ENCODE measurements around the gene STAG3. TPM values are rescaled to one million over a fixed set of nuclear protein-coding genes. Genes with fewer than 3 reads are reported as not detected.

STAG3 gene
- total RNA-seq, 2 experiments from 2014 or later = 8.1 to 20.2 TPM

Small RNA genes lying within 50 kb of the gene (microRNA-seq; reads per million reads assigned to microRNA genes)
- gene MIR4658 = not detected

Other genes starting within 250 kb of the STAG3 start
- gene GJC3, start 248.3 kb upstream of the STAG3 start, total RNA-seq = not detected
- not detected for gene AZGP1, start 201.9 kb upstream of the STAG3 start, total RNA-seq
- 10 to 100 TPM; 55.5 to 58.6 TPM for gene ZKSCAN1, start 162.3 kb upstream of the STAG3 start, total RNA-seq
- gene ZSCAN21, start 128.1 kb upstream of the STAG3 start, total RNA-seq = 1 to 10 TPM; 5.6 to 7.9 TPM
- 10 to 100 TPM; 21.2 to 24.1 TPM for gene ZNF3, start 96.2 kb upstream of the STAG3 start, total RNA-seq
- 10 to 100 TPM; 81.2 to 90.8 TPM for gene COPS6, start 88.9 kb upstream of the STAG3 start, total RNA-seq
- gene MCM7, start 76.5 kb upstream of the STAG3 start, total RNA-seq = 100 to 1,000 TPM; 405 to 409 TPM
- 10 to 100 TPM in 1 of 2 experiments, 1 to 10 TPM in 1; 9.9 to 10.6 TPM for gene AP4M1, start 76.3 kb upstream of the STAG3 start, total RNA-seq
- 10 to 100 TPM; 70.4 to 71.4 TPM for gene TAF6, start 58.6 kb upstream of the STAG3 start, total RNA-seq
- 10 to 100 TPM; 27.3 to 28.0 TPM for gene CNPY4, start 58.3 kb upstream of the STAG3 start, total RNA-seq
- gene MBLAC1, start 51.0 kb upstream of the STAG3 start, total RNA-seq = 1 to 10 TPM; 5.6 to 7.5 TPM
- 100 to 1,000 TPM; 119 to 151 TPM for gene LAMTOR4, start 29.0 kb upstream of the STAG3 start, total RNA-seq
- 10 to 100 TPM; 36.8 to 43.5 TPM for gene TRAPPC14, start 19.2 kb upstream of the STAG3 start, total RNA-seq
- gene GAL3ST4, start 9.3 kb upstream of the STAG3 start, total RNA-seq = 1 to 10 TPM in 1 of 2 experiments, under 1 TPM in 1; 0.61 to 1.4 TPM
- 1 to 10 TPM; 2.9 to 6.2 TPM for gene GPC2, start 537 bp upstream of the STAG3 start, total RNA-seq
- 10 to 100 TPM; 45.2 to 63.2 TPM for gene PVRIG, start 42.0 kb downstream of the STAG3 start, total RNA-seq
- gene SPDYE3, start 129.8 kb downstream of the STAG3 start, total RNA-seq = not detected
- 10 to 100 TPM; 46.0 to 67.8 TPM for gene PILRB, start 180.2 kb downstream of the STAG3 start, total RNA-seq
- 1 to 10 TPM; 1.3 to 3.4 TPM for gene PILRA, start 195.6 kb downstream of the STAG3 start, total RNA-seq